RWPE2 (cell line): Measurements from ENCODE around the gene RAI14.

ENCODE experiments used
- ATAC-seq: fragments of 200-7000 bp; cut with Tn5 transposase; 3 replicates; pipeline ENCODE4 v1.9.1; 2021; ENCODE audit warnings: low read depth
- DNase-seq: peaks from one replicate; pipeline ENCODE4 v3.0.0-alpha.2; 2020; ENCODE audit warnings: low spot score
- H3K27ac ChIP-seq: fragments of 450-650 bp; 2 replicates; pipeline ENCODE4 v1.5.1; 2017; ENCODE audit warnings: mild to moderate bottlenecking; ENCODE audit not compliant: poor library complexity, severe bottlenecking
- H3K27me3 ChIP-seq: fragments of 250-450 bp; sonication (Bioruptor Pico); 2 replicates; pipeline ENCODE4 v1.5.1; 2021; ENCODE audit warnings: mild to moderate bottlenecking, moderate library complexity; ENCODE audit not compliant: insufficient read depth, poor library complexity, severe bottlenecking
- H3K36me3 ChIP-seq: fragments of 250-450 bp; sonication (Bioruptor Pico); 2 replicates; pipeline ENCODE4 v1.5.1; 2020; ENCODE audit warnings: low read depth, mild to moderate bottlenecking, moderate library complexity
- H3K4me1 ChIP-seq: fragments of 250-450 bp; sonication (Bioruptor Pico); 2 replicates; pipeline ENCODE4 v1.5.1; 2021; ENCODE audit warnings: mild to moderate bottlenecking, moderate library complexity; ENCODE audit not compliant: insufficient read depth, poor library complexity, severe bottlenecking
- H3K4me3 ChIP-seq: fragments of 250-450 bp; sonication (Bioruptor Pico); 2 replicates; pipeline ENCODE4 v1.5.1; 2021; ENCODE audit warnings: mild to moderate bottlenecking, moderate library complexity; ENCODE audit not compliant: severe bottlenecking
- H3K9me3 ChIP-seq: fragments of 250-450 bp; sonication (Bioruptor Pico); 2 replicates; pipeline ENCODE4 v1.5.1; 2021; ENCODE audit warnings: mild to moderate bottlenecking, moderate library complexity; ENCODE audit not compliant: severe bottlenecking
- CTCF ChIP-seq: fragments of 450-650 bp; IDR thresholded peaks from one replicate; pipeline ENCODE4 v1.5.1; 2017; ENCODE audit warnings: mild to moderate bottlenecking, moderate library complexity; ENCODE audit not compliant: poor library complexity, severe bottlenecking

The RAI14 gene

DNA sequence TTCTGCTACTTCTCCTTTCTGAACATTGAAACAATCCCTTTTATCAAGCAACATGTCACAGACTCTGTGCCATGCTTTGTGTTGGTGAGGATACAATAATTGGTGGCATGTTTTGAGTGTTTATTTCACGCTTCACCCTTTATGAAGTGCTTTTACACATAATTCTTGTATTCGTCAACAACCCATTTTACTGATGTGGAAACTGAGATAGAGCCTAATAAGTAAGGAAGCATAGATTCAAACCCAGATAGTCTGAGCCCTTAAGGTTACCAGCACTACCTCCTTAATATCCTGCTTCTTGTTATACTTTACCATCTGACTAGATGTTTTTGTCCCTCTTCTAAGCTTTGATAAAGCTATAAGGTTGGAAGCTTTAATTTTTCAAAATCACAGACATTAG lies 133.5 kb downstream of the RAI14 start:
- DNase-seq: no peak
- Histone ChIP-seq H3K27me3 (no peaks in the 10 kb centered on the region), H3K36me3 (0 out of 2 replicates have a peak, but pooled peaks cover 7% of the 10 kb centered on the region), H3K4me1 (no peaks in the 10 kb centered on the region), H3K4me3 (no peak overlapping the region), H3K27ac (no peak overlapping the region), H3K9me3 (no peaks in the 10 kb centered on the region)
- no peak for ATAC-seq
- TF ChIP-seq CTCF: no peak

- no peak for TF ChIP-seq CTCF
- Histone ChIP-seq H3K27me3 (no peaks in the 10 kb centered on the region), H3K27ac (no peak overlapping the region), H3K9me3 (no peaks in the 10 kb centered on the region), H3K4me3 (no peak overlapping the region), H3K36me3 (0 out of 2 replicates have a peak, but pooled peaks cover 4% of the 10 kb centered on the region), H3K4me1 (no peaks in the 10 kb centered on the region)
- DNase-seq: no peak
- peak; percentile 41; the same call in 1 of the 3 replicates for ATAC-seq
Observed at GRCh38 chr5:34790069-34790468, 133.9 kb downstream of the RAI14 start.

- no peak overlapping the region for H3K4me3 ChIP-seq
- ATAC-seq (no peak; the same call in 2 of the 3 replicates), DNase-seq (no peak)
- no peak overlapping the region for H3K27ac ChIP-seq
- TF ChIP-seq CTCF: no peak
- H3K36me3 ChIP-seq: peaks cover 8% of the 10 kb centered on the region
- H3K4me1 ChIP-seq: no peaks in the 10 kb centered on the region
- no peaks in the 10 kb centered on the region for H3K9me3 ChIP-seq
- no peaks in the 10 kb centered on the region for H3K27me3 ChIP-seq
Observed at GRCh38 chr5:34791761-34792244, 135.7 kb downstream of the RAI14 start.

GRCh38 chr5:34802834-34803563 lies 146.9 kb downstream of the RAI14 start:
- no peaks in the 10 kb centered on the region for H3K4me1 ChIP-seq
- no peaks in the 10 kb centered on the region for H3K9me3 ChIP-seq
- ATAC-seq (no peak), DNase-seq (no peak)
- no peak overlapping the region for H3K27ac ChIP-seq
- H3K27me3 ChIP-seq: no peaks in the 10 kb centered on the region
- TF ChIP-seq CTCF: no peak
- H3K4me3 ChIP-seq: no peak overlapping the region
- H3K36me3 ChIP-seq: peaks cover 62% of the 10 kb centered on the region

DNA sequence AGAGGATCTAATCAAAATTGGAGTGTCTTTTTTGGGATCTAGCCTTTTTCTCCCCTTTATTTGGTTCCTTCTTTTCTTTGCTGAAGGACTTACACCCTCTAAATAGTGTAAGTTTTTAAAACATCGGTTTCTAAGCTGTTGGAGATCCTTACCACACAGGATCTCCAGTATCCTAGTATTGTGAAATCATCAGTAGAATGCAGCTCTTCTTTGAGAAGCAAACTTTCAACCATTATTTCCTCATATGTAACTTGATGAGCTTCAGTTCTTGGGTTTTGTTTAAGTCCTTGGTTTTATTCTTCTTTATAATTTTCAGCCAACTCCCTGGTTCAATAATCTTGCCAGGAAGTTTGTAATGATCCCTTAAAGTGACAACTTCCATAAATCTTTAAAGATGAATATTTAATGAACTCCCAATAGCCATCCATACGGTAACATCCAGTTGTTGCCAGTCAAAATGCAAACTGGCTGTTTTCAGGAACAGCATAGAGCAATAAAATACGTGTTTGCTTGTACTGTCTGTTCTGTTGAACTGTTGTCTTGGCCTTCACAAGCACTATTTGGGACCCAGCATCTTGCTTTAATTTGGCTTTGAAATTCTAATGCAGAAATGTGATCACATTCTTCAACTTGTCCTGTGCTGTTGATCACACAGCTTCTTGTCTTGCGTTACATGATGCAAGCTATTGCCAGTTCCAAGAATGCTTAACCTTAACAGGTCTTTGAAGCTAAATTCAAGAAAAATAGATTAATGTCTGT lies 148.0 kb downstream of the RAI14 start:
- ATAC-seq (no peak), DNase-seq (no peak)
- no peaks in the 10 kb centered on the region for H3K4me1 ChIP-seq
- no peaks in the 10 kb centered on the region for H3K9me3 ChIP-seq
- TF ChIP-seq CTCF: no peak
- H3K36me3 ChIP-seq: peaks cover 57% of the 10 kb centered on the region
- no peak overlapping the region for H3K27ac ChIP-seq
- no peak overlapping the region for H3K4me3 ChIP-seq
- no peaks in the 10 kb centered on the region for H3K27me3 ChIP-seq
